Adrenal gland (tissue), 12 donors: ENCODE measurements around the gene CALHM3. TPM values are rescaled to one million over a fixed set of nuclear protein-coding genes. Genes with fewer than 3 reads are reported as not detected.
A peak's percentile ranks its signal among the peaks of the same experiment; 100 is the strongest.

Experiments
- DNase-seq, 7 donors: peaks; one replicate each; pipeline ENCODE4 v3.0.0-alpha.2; 2019 to 2020
- H3K27ac ChIP-seq, 5 donors: fragments of 200-600 bp; sonication (generic) in 4 of 5; 1 replicate in 3 of 5; 2 replicates in 2 of 5; pipeline versions ENCODE4 v1.5.1 to v1.8.0; 2016 to 2020; ENCODE audit warnings: mild to moderate bottlenecking in 1 of 5
- H3K27me3 ChIP-seq: fragments of 200-600 bp; 2 replicates; pipeline ENCODE4 v1.8.0; 2021
- H3K36me3 ChIP-seq, 2 donors: fragments of 200-600 bp; replicated peaks in 1 of 2; 1 replicate in 1 of 2; 2 replicates in 1 of 2; pipeline versions ENCODE4 v1.5.1 to v1.8.0; 2018 to 2022
- H3K4me1 ChIP-seq, 2 donors: fragments of 200-600 bp; replicated peaks in 1 of 2; 1 replicate in 1 of 2; 2 replicates in 1 of 2; pipeline versions ENCODE4 v1.5.1 to v1.8.0; 2018 to 2021
- H3K4me3 ChIP-seq, 4 donors: fragments of 200-600 bp; sonication (generic) in 3 of 4; one replicate each; pipeline ENCODE4 v1.5.1; 2016 to 2018
- H3K9me3 ChIP-seq, 3 donors: fragments of 200-600 bp; sonication (generic) in 1 of 3; replicated peaks in 1 of 3; 1 replicate in 2 of 3; 2 replicates in 1 of 3; pipeline versions ENCODE4 v1.5.1 to v1.8.0; 2016 to 2021
- CTCF ChIP-seq, 6 experiments: fragments of 450-650 bp in 4 of 6; fragments of 200-600 bp in 2 of 6; sonication (generic) in 1 of 6; IDR thresholded peaks; 1 replicate in 5 of 6; 2 replicates in 1 of 6; pipeline versions ENCODE4 v1.5.1 to v1.8.0; 2016 to 2021; ENCODE audit warnings: antibody characterized with exemption in 6 of 6, mild to moderate bottlenecking in 2 of 6, moderate library complexity in 1 of 6
- POLR2A ChIP-seq, 2 donors: fragments of 450-650 bp; IDR thresholded peaks; one replicate each; pipeline ENCODE4 v1.6.1; 2017; ENCODE audit warnings: antibody characterized with exemption in 2 of 2, mild to moderate bottlenecking in 2 of 2, moderate library complexity in 1 of 2
- WGBS, 4 donors: extraction: QIAGEN DNeasy Blood & Tissue Kit in 2 of 4; methylation state at CpG; one replicate each; pipeline versions ENCODE4 v1.1.5 to v1.1.7; 2013 to 2017; 5-methylcytosine and 5-hydroxymethylcytosine counted together
- intact Hi-C, 2 donors: fragments of 100-400 bp; cut with DNase I; formaldehyde crosslinking; loops; one replicate each; pipeline versions ENCODE4 v1.14.1 to v1.15.0; 2022 to 2023
- polyA plus RNA-seq, 3 donors: library from polyadenylated mRNA; stranded (reverse); fragments of 200-250 nt in 2 of 3; fragments of 350-450 nt in 1 of 3; fragmentation: Illumina TruSeq in 1 of 3; extraction: RNeasy Lipid Tissue Mini Kit (QIAGEN cat#74804) in 1 of 3; gene quantifications; one replicate each; pipeline ENCODE4 v1.2.3, GENCODE V29; 2013 to 2014
- total RNA-seq, 9 donors: library from RNA; depleted of rRNA in 4 of 9; stranded (reverse); fragments of >200 nt in 4 of 9; fragments of 120-200 nt in 1 of 9; fragmentation: NEBNext Ultra II Directional in 1 of 9; extraction: Animal tissue kit (Norgen Biotek cat#: 25700) in 1 of 9; gene quantifications; one replicate each; pipeline versions ENCODE4 v1.1.0 to v1.2.4, GENCODE V29; 2013 to 2023
- donor health status: healthy with polysubstance abuse.
- donor health status: Bipolar disorder and iron deficiency.
- donor health status: DM: yes; HTN: yes; CAD: no.
- donor health status: DM: no; HTN: no; CAD: no.
- donor health status: DM: no; HTN: no; CAD: no.
- donor health status: DM: yes; HTN: yes; CAD: no.

CALHM3 gene
- total and polyA plus RNA-seq, 12 donors: 0.03 TPM; not detected in 11

- TF ChIP-seq POLR2A (IDR thresholded peaks at IDR 0.05) (no peak), CTCF (IDR thresholded peaks at IDR 0.05) (no peak)
- no peak for DNase-seq
- 90 to 100% (median 95%) methylated on average over 4 of the region's 4 CpGs for WGBS, 4 donors
- Histone ChIP-seq H3K27me3 (no peaks in the 10 kb centered on the region), H3K9me3 (no peaks in the 10 kb centered on the region), H3K4me3 (no peak overlapping the region), H3K4me1 (peaks cover 17 to 24% of the 10 kb centered on the region in 2 donors), H3K27ac (no peak overlapping the region), H3K36me3 (peaks cover 0 to 79% of the 10 kb centered on the region in 2 donors)
- intact Hi-C loops: no loop called here
These were observed 39.3 kb downstream of the CALHM3 start for GRCh38 chr10:103439776-103440175.

GRCh38 chr10:103433858-103434257 lies 45.2 kb downstream of the CALHM3 start:
- no peak for TF ChIP-seq CTCF (IDR thresholded peaks at IDR 0.05)
- peak in 6 of 7 donors; percentile 69 to 87 (median 79) for DNase-seq
- H3K4me3 ChIP-seq: no peak overlapping the region
- no peaks in the 10 kb centered on the region for H3K27me3 ChIP-seq
- H3K9me3 ChIP-seq: no peaks in the 10 kb centered on the region
- 46 to 59% (median 54%) methylated on average over 2 of the region's 2 CpGs for WGBS, 4 donors
- intact Hi-C loops: no loop called here
- no peak overlapping the region for H3K27ac ChIP-seq
- peaks cover 0 to 52% of the 10 kb centered on the region in 2 donors for H3K36me3 ChIP-seq
- peaks cover 6 to 9% of the 10 kb centered on the region in 2 donors for H3K4me1 ChIP-seq

- 67 to 81% (median 78%) methylated on average over 8 of the region's 8 CpGs for WGBS, 4 donors
- TF ChIP-seq CTCF (IDR thresholded peaks at IDR 0.05) (no peak), POLR2A (IDR thresholded peaks at IDR 0.05) (no peak)
- intact Hi-C loops: no loop called here
- no peak for DNase-seq
- H3K9me3 ChIP-seq: no peaks in the 10 kb centered on the region
- H3K27me3 ChIP-seq: no peaks in the 10 kb centered on the region
- peaks cover 6 to 9% of the 10 kb centered on the region in 2 donors for H3K4me1 ChIP-seq
- H3K27ac ChIP-seq: no peak overlapping the region
- H3K36me3 ChIP-seq: peaks cover 0 to 52% of the 10 kb centered on the region in 2 donors
- H3K4me3 ChIP-seq: no peak overlapping the region
These were observed 47.1 kb downstream of the CALHM3 start for GRCh38 chr10:103431902-103432301.

- Histone ChIP-seq H3K4me1 (peaks cover 6 to 9% of the 10 kb centered on the region in 2 donors), H3K9me3 (no peaks in the 10 kb centered on the region), H3K4me3 (no peak overlapping the region), H3K27me3 (no peaks in the 10 kb centered on the region), H3K36me3 (peaks cover 0 to 53% of the 10 kb centered on the region in 2 donors), H3K27ac (no peak overlapping the region)
- DNase-seq: no peak
- TF ChIP-seq CTCF (IDR thresholded peaks at IDR 0.05) (no peak), POLR2A (IDR thresholded peaks at IDR 0.05) (no peak)
- intact Hi-C loops: no loop called here
- 91 to 96% (median 94%) methylated on average over 5 of the region's 5 CpGs for WGBS, 4 donors
These were observed 49.4 kb downstream of the CALHM3 start for GRCh38 chr10:103429647-103430046.
